Esophagus muscularis mucosa (tissue), 4 donors: ENCODE results near the gene CCM2.

Experiments
- EP300 ChIP-seq: sonication (generic); formaldehyde crosslinking; IDR thresholded peaks from one replicate; pipeline ENCODE4 v1.6.1; 2017; ENCODE audit warnings: antibody characterized with exemption
- POLR2A ChIP-seq: fragments of 450-650 bp; IDR thresholded peaks from one replicate; pipeline ENCODE4 v1.6.1; 2017; ENCODE audit warnings: antibody characterized with exemption, moderate library complexity, mild to moderate bottlenecking, low read depth
- POLR2AphosphoS5 ChIP-seq, 2 donors: sonication (generic); formaldehyde crosslinking; IDR thresholded peaks; one replicate each; pipeline ENCODE4 v1.6.1; 2017; ENCODE audit warnings: antibody characterized with exemption in 2 of 2
- TF ChIP-seq, protein P1 (sequence below), 3 experiments: fragments of 200-600 bp in 2 of 3; fragments of 450-650 bp in 1 of 3; sonication (generic) in 2 of 3; IDR thresholded peaks; one replicate each; pipeline ENCODE4 v1.5.1; 2017 to 2019; ENCODE audit warnings: antibody characterized with exemption in 3 of 3, mild to moderate bottlenecking in 2 of 3, moderate library complexity in 1 of 3

DNA sequence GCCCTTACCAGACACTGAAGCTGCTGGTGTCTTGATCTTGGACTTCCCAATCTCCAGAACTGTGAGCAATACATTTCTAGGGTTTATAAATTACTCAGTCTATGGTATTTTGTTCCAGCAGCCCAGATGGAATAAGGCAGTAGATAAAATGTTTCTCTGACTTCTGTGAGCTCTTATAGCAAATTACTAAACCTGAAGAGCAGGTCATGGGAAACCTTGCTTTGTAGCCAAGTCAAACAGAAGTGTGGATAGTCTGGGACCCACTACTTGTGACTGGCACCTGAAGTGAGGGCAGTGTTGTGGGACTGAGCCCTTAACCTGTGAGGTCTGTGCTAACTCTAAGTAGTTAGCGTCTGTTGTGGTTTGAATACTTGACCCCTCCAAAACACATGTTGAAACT lies 116.0 kb downstream of the CCM2 start:
- TF ChIP-seq POLR2A (no peak), POLR2AphosphoS5 (IDR thresholded peaks at IDR 0.05) (no peak), EP300 (no peak)
- TF ChIP-seq, protein P1, sequence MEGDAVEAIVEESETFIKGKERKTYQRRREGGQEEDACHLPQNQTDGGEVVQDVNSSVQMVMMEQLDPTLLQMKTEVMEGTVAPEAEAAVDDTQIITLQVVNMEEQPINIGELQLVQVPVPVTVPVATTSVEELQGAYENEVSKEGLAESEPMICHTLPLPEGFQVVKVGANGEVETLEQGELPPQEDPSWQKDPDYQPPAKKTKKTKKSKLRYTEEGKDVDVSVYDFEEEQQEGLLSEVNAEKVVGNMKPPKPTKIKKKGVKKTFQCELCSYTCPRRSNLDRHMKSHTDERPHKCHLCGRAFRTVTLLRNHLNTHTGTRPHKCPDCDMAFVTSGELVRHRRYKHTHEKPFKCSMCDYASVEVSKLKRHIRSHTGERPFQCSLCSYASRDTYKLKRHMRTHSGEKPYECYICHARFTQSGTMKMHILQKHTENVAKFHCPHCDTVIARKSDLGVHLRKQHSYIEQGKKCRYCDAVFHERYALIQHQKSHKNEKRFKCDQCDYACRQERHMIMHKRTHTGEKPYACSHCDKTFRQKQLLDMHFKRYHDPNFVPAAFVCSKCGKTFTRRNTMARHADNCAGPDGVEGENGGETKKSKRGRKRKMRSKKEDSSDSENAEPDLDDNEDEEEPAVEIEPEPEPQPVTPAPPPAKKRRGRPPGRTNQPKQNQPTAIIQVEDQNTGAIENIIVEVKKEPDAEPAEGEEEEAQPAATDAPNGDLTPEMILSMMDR (IDR thresholded peaks at IDR 0.05): no peak
